Erythroblast (primary cell): ENCODE results near the gene TMOD1.

Source experiments
- GATA1 ChIP-seq: IDR thresholded peaks from 2 replicates; pipeline ENCODE4 v1.6.1; 2011; ENCODE audit warnings: low read depth, mild to moderate bottlenecking, control low read depth, low read length, moderate library complexity
- POLR2A ChIP-seq: IDR thresholded peaks from 2 replicates; pipeline ENCODE4 v1.6.1; 2011; ENCODE audit warnings: mild to moderate bottlenecking, low read length

- TF ChIP-seq POLR2A (no peak), GATA1 (no peak)
Observed at GRCh38 chr9:97531888-97532376, 30.5 kb downstream of the TMOD1 start.
